Mononuclear cell (primary cell): ENCODE results near the gene CPA5. TPM values are rescaled to one million over a fixed set of nuclear protein-coding genes. Genes with fewer than 3 reads are reported as not detected.
"Not testable (repeated sequence)": the region's sequence is repeated elsewhere in the genome, so short reads cannot be mapped to it uniquely, and the experiment has no call there.

Experiments used
- H3K27me3 ChIP-seq: 2 replicates; pipeline ENCODE4 v1.6.0; 2011; ENCODE audit warnings: low read length, control low read depth; ENCODE audit not compliant: insufficient read depth
- H3K4me1 ChIP-seq: 2 replicates; pipeline ENCODE4 v1.5.1; 2011; ENCODE audit warnings: mild to moderate bottlenecking, low read length, control low read depth; ENCODE audit not compliant: insufficient read depth
- H3K4me3 ChIP-seq: 2 replicates; pipeline ENCODE4 v1.5.1; 2011; ENCODE audit warnings: mild to moderate bottlenecking, low read length, moderate library complexity
- H3K9me3 ChIP-seq: 2 replicates; pipeline ENCODE4 v1.5.1; 2011; ENCODE audit warnings: low read depth, mild to moderate bottlenecking, control low read depth, low read length
- total RNA-seq: library from RNA; depleted of rRNA; stranded (reverse); fragments of >200 nt; gene quantifications from one replicate; pipeline ENCODE4 v1.2.3, GENCODE V29; 2012

The CPA5 gene
- total RNA-seq, 1 donor: not detected

- Histone ChIP-seq H3K27me3 (no peaks in the 10 kb centered on the region), H3K4me3 (no peak overlapping the region), H3K4me1 (no peaks in the 10 kb centered on the region), H3K9me3 (no peaks in the 10 kb centered on the region)
These were observed 25.1 kb upstream of the CPA5 start for GRCh38 chr7:130319541-130319940.

GRCh38 chr7:130321542-130322229, 22.9 kb upstream of the CPA5 start:
- not testable (repeated sequence) for H3K27me3 ChIP-seq, H3K4me3 ChIP-seq, H3K9me3 ChIP-seq, H3K4me1 ChIP-seq

- Histone ChIP-seq H3K9me3 (no peaks in the 10 kb centered on the region), H3K4me3 (no peak overlapping the region), H3K4me1 (no peaks in the 10 kb centered on the region), H3K27me3 (no peaks in the 10 kb centered on the region)
These were observed 22.0 kb upstream of the CPA5 start for GRCh38 chr7:130322615-130323014.

GRCh38 chr7:130324306-130324943, 20.2 kb upstream of the CPA5 start:
- H3K4me1 ChIP-seq: no peaks in the 10 kb centered on the region
- H3K4me3 ChIP-seq: no peak overlapping the region
- H3K27me3 ChIP-seq: no peaks in the 10 kb centered on the region
- H3K9me3 ChIP-seq: no peaks in the 10 kb centered on the region

- no peak overlapping the region for H3K4me3 ChIP-seq
- no peaks in the 10 kb centered on the region for H3K27me3 ChIP-seq
- H3K4me1 ChIP-seq: no peaks in the 10 kb centered on the region
- no peaks in the 10 kb centered on the region for H3K9me3 ChIP-seq
These were observed 14.9 kb upstream of the CPA5 start for GRCh38 chr7:130329681-130330080.

- no peaks in the 10 kb centered on the region for H3K27me3 ChIP-seq
- H3K4me1 ChIP-seq: no peaks in the 10 kb centered on the region
- no peak overlapping the region for H3K4me3 ChIP-seq
- H3K9me3 ChIP-seq: no peaks in the 10 kb centered on the region
These were observed 12.2 kb upstream of the CPA5 start for GRCh38 chr7:130332259-130333053.

GRCh38 chr7:130333832-130334231, 10.8 kb upstream of the CPA5 start:
- H3K27me3 ChIP-seq: no peaks in the 10 kb centered on the region
- H3K9me3 ChIP-seq: no peaks in the 10 kb centered on the region
- H3K4me3 ChIP-seq: no peak overlapping the region
- H3K4me1 ChIP-seq: no peaks in the 10 kb centered on the region

- H3K27me3 ChIP-seq: no peaks in the 10 kb centered on the region
- no peaks in the 10 kb centered on the region for H3K9me3 ChIP-seq
- no peaks in the 10 kb centered on the region for H3K4me1 ChIP-seq
- no peak overlapping the region for H3K4me3 ChIP-seq
These were observed 10.3 kb upstream of the CPA5 start for GRCh38 chr7:130334274-130334673.

GRCh38 chr7:130337410-130337971, 7.1 kb upstream of the CPA5 start:
- no peak overlapping the region for H3K4me3 ChIP-seq
- no peaks in the 10 kb centered on the region for H3K27me3 ChIP-seq
- no peaks in the 10 kb centered on the region for H3K9me3 ChIP-seq
- no peaks in the 10 kb centered on the region for H3K4me1 ChIP-seq

GRCh38 chr7:130338233-130338632, 6.4 kb upstream of the CPA5 start:
- Histone ChIP-seq H3K4me3 (no peak overlapping the region), H3K27me3 (no peaks in the 10 kb centered on the region), H3K9me3 (no peaks in the 10 kb centered on the region), H3K4me1 (no peaks in the 10 kb centered on the region)

GRCh38 chr7:130341882-130342281, 2.7 kb upstream of the CPA5 start:
- Histone ChIP-seq H3K27me3 (no peaks in the 10 kb centered on the region), H3K4me3 (no peak overlapping the region), H3K9me3 (no peaks in the 10 kb centered on the region), H3K4me1 (no peaks in the 10 kb centered on the region)

- Histone ChIP-seq H3K4me3 (no peak overlapping the region), H3K9me3 (no peaks in the 10 kb centered on the region), H3K4me1 (no peaks in the 10 kb centered on the region), H3K27me3 (no peaks in the 10 kb centered on the region)
These were observed 1.8 kb upstream of the CPA5 start for GRCh38 chr7:130342701-130343380.

GRCh38 chr7:130345136-130345535, 520 bp downstream of the CPA5 start:
- Histone ChIP-seq H3K4me3 (no peak overlapping the region), H3K9me3 (no peaks in the 10 kb centered on the region), H3K27me3 (no peaks in the 10 kb centered on the region), H3K4me1 (no peaks in the 10 kb centered on the region)

GRCh38 chr7:130345725-130346124, 1.1 kb downstream of the CPA5 start:
- Histone ChIP-seq H3K9me3 (no peaks in the 10 kb centered on the region), H3K27me3 (no peaks in the 10 kb centered on the region), H3K4me3 (no peak overlapping the region), H3K4me1 (no peaks in the 10 kb centered on the region)
